ENCODE data around the gene MPP4. TPM values are rescaled to one million over a fixed set of nuclear protein-coding genes. Genes with fewer than 3 reads are reported as not detected.

MPP4 gene
- total and polyA plus RNA-seq, 2 of the 13 experiments (the other 11 are each of a cell fraction or from before 2014, with no cell fraction given), result not detected

DNA sequence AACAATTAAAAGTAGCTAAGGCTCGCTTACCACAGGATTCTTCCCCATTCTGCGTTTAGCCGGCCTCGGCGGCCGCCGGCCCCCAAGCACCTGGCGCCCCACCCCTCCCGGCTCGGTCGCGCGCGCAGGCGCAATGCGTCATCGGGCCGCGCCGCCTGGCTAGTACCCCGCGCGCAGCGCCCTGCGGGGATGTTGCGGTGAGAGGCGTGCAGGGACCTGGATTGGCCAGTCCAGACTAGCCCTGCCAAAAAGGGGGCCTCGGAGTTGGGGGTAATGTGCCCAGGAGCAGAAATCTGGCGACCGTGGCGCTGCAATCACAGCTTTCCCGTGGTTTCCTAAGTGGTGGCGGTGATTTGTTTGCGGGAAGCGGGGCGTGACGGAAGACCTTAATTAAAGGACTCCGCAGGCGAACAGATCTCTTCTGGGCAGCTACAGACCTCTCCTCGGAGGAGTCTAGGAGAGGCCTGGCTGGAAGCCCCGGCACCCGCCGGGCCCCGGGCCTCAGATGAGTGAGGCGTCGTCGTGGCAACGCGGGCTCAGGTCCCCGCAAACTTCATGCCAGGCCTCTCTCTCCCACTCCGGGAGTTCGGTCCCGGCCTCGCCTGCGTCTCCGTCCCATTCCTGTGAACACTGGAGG, 55.7 kb downstream of the MPP4 start (continued):
- TF ChIP-seq PLRG1 (conservative IDR thresholded peaks at IDR 0.05) (no peak), GABPB1 (CRISPR knock-in tag; IDR thresholded peaks at IDR 0.05) (peak; percentile 76; the same call in 1 of the 2 replicates), ZNF329 (CRISPR knock-in tag; IDR thresholded peaks at IDR 0.05; ENCODE audit: low read depth) (no peak), ZFAT (CRISPR knock-in tag; conservative IDR thresholded peaks at IDR 0.05) (no peak), DNMT3B (CRISPR knock-in tag; conservative IDR thresholded peaks at IDR 0.05) (peak; percentile 69; the same call in 1 of the 2 replicates), SIN3B (IDR thresholded peaks at IDR 0.05; ENCODE audit: low read length) (no peak), KLF12 (CRISPR knock-in tag; IDR thresholded peaks at IDR 0.05; ENCODE audit: borderline replicate concordance) (peak; percentile 89; the same call in 1 of the 2 replicates), XBP1 (CRISPR knock-in tag; IDR thresholded peaks at IDR 0.05) (no peak), ELF4 (CRISPR knock-in tag; IDR thresholded peaks at IDR 0.05; ENCODE audit: borderline replicate concordance) (no peak), PPARG (CRISPR knock-in tag; conservative IDR thresholded peaks at IDR 0.05) (0 out of 2 replicates have a peak, but pooled peaks have one; percentile 24), KLF13 (CRISPR knock-in tag; IDR thresholded peaks at IDR 0.05) (no peak), KDM4B (CRISPR knock-in tag; IDR thresholded peaks at IDR 0.05) (peak; percentile 45; the same call in 1 of the 2 replicates), POLR2AphosphoS5 (IDR thresholded peaks at IDR 0.05; ENCODE audit: low read depth, low read length) (peak; percentile 91), AKAP8 (CRISPR knock-in tag; IDR thresholded peaks at IDR 0.05) (no peak; the same call in 1 of the 2 replicates), ZNF572 (CRISPR knock-in tag; IDR thresholded peaks at IDR 0.05) (peak; percentile 34; the same call in 1 of the 2 replicates), ZNF737 (CRISPR knock-in tag; IDR thresholded peaks at IDR 0.05; ENCODE audit: borderline replicate concordance) (no peak), TP53 (CRISPR knock-in tag; conservative IDR thresholded peaks at IDR 0.05) (no peak), SP5 (CRISPR knock-in tag; IDR thresholded peaks at IDR 0.05; ENCODE audit: borderline replicate concordance, low read depth) (no peak), SOX6 (IDR thresholded peaks at IDR 0.05) (no peak), SOX6 (CRISPR knock-in tag; IDR thresholded peaks at IDR 0.05) (peak; percentile 15), ZNF543 (CRISPR knock-in tag; IDR thresholded peaks at IDR 0.05) (no peak), KLF11 (CRISPR knock-in tag; IDR thresholded peaks at IDR 0.05) (no peak), SIX4 (CRISPR knock-in tag; IDR thresholded peaks at IDR 0.05) (0 out of 2 replicates have a peak, but pooled peaks have one; percentile 9), HNRNPLL (IDR thresholded peaks at IDR 0.05; ENCODE audit: low read depth, low read length, poor library complexity, severe bottlenecking) (peak; percentile 77), DR1 (CRISPR knock-in tag; IDR thresholded peaks at IDR 0.05) (peak; percentile 61; the same call in 1 of the 2 replicates), NFIB (CRISPR knock-in tag; IDR thresholded peaks at IDR 0.05; ENCODE audit: borderline replicate concordance) (no peak), KDM5A (IDR thresholded peaks at IDR 0.05; ENCODE audit: borderline replicate concordance, low read length) (peak; percentile 97)
- TF ChIP-seq, protein P1, sequence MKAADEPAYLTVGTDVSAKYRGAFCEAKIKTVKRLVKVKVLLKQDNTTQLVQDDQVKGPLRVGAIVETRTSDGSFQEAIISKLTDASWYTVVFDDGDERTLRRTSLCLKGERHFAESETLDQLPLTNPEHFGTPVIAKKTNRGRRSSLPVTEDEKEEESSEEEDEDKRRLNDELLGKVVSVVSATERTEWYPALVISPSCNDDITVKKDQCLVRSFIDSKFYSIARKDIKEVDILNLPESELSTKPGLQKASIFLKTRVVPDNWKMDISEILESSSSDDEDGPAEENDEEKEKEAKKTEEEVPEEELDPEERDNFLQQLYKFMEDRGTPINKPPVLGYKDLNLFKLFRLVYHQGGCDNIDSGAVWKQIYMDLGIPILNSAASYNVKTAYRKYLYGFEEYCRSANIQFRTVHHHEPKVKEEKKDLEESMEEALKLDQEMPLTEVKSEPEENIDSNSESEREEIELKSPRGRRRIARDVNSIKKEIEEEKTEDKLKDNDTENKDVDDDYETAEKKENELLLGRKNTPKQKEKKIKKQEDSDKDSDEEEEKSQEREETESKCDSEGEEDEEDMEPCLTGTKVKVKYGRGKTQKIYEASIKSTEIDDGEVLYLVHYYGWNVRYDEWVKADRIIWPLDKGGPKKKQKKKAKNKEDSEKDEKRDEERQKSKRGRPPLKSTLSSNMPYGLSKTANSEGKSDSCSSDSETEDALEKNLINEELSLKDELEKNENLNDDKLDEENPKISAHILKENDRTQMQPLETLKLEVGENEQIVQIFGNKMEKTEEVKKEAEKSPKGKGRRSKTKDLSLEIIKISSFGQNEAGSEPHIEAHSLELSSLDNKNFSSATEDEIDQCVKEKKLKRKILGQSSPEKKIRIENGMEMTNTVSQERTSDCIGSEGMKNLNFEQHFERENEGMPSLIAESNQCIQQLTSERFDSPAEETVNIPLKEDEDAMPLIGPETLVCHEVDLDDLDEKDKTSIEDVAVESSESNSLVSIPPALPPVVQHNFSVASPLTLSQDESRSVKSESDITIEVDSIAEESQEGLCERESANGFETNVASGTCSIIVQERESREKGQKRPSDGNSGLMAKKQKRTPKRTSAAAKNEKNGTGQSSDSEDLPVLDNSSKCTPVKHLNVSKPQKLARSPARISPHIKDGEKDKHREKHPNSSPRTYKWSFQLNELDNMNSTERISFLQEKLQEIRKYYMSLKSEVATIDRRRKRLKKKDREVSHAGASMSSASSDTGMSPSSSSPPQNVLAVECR (CRISPR knock-in tag; IDR thresholded peaks at IDR 0.05; ENCODE audit: borderline replicate concordance), result peak; percentile 93
- TF ChIP-seq, protein P2, sequence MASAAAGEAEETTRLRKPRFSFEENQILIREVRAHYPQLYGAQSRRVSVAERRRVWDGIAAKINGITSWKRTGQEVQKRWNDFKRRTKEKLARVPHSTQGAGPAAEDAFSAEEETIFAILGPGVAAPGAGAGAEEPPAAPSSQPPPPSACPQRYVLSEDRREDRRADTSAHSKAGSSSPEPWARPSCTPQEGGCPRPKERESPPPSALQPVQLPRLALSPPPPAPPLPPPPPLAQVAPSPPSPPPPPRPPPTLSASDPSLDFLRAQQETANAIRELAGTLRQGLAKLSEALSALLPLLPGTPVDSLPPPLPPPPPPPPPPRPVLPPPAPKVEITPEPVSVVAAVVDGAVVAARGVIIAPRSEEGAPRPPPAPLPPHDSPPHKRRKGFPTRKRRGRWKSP (CRISPR knock-in tag; IDR thresholded peaks at IDR 0.05), result peak; percentile 87; the same call in 1 of the 2 replicates
